Right lobe of liver (tissue), 6 donors: ENCODE measurements around the gene SPRR4. TPM values are rescaled to one million over a fixed set of nuclear protein-coding genes. Genes with fewer than 3 reads are reported as not detected.

Experiments used
- ATAC-seq, 4 donors: fragments of 200-7000 bp; cut with Tn5 transposase; one replicate each; pipeline ENCODE4 v1.9.1; 2020; ENCODE audit warnings: mild to moderate bottlenecking in 4 of 4, moderate library complexity in 4 of 4
- DNase-seq, 3 donors: peaks; one replicate each; pipeline ENCODE4 v3.0.0-alpha.2; 2020
- H3K27ac ChIP-seq, 3 donors: fragments of 200-600 bp; one replicate each; pipeline ENCODE4 v1.8.0; 2022
- H3K27me3 ChIP-seq, 2 donors: fragments of 200-600 bp; one replicate each; pipeline ENCODE4 v1.8.0; 2022
- H3K36me3 ChIP-seq, 4 donors: fragments of 200-600 bp; sonication (generic) in 1 of 4; one replicate each; pipeline versions ENCODE4 v1.5.1 to v1.8.0; 2017 to 2022; ENCODE audit warnings: control low read depth in 1 of 4
- H3K4me1 ChIP-seq, 4 donors: fragments of 200-600 bp; sonication (generic) in 1 of 4; one replicate each; pipeline versions ENCODE4 v1.5.1 to v1.8.0; 2017 to 2022; ENCODE audit warnings: control low read depth in 1 of 4
- H3K4me3 ChIP-seq, 3 donors: fragments of 200-600 bp; one replicate each; pipeline ENCODE4 v1.8.0; 2022
- H3K9me3 ChIP-seq, 4 donors: fragments of 200-600 bp; sonication (generic) in 1 of 4; one replicate each; pipeline versions ENCODE4 v1.5.1 to v1.8.0; 2017 to 2022; ENCODE audit warnings: control low read depth in 1 of 4
- CTCF ChIP-seq, 4 donors: fragments of 200-600 bp in 3 of 4; fragments of 450-650 bp in 1 of 4; IDR thresholded peaks; one replicate each; pipeline versions ENCODE4 v1.5.1 to v1.8.0; 2016 to 2022; ENCODE audit warnings: antibody characterized with exemption in 4 of 4, mild to moderate bottlenecking in 2 of 4
- POLR2A ChIP-seq: fragments of 450-650 bp; IDR thresholded peaks from one replicate; pipeline ENCODE4 v1.6.1; 2017; ENCODE audit warnings: antibody characterized with exemption, mild to moderate bottlenecking
- WGBS: methylation state at CpG from one replicate; pipeline ENCODE4 v1.1.6; 2018; ENCODE audit warnings: low coverage, low lambda C conversion rate; ENCODE audit not compliant: insufficient coverage; ENCODE audit errors: missing lambda C conversion rate; 5-methylcytosine and 5-hydroxymethylcytosine counted together
- intact Hi-C, 2 donors: fragments of 100-400 bp; cut with DNase I; formaldehyde crosslinking; loops; one replicate each; pipeline versions ENCODE4 v1.11.2 to v1.14.1; 2022
- total RNA-seq, 6 experiments: library from RNA; depleted of rRNA in 2 of 6; stranded (reverse); fragments of >200 nt in 2 of 6; fragmentation: NEBNext Ultra II Directional in 3 of 6; extraction: Animal tissue kit (Norgen Biotek cat#: 25700) in 3 of 6; gene quantifications; one replicate each; pipeline versions ENCODE4 v1.1.0 to v1.2.4, GENCODE V29; 2016 to 2023
- donor health status: DM: no; HTN: yes; CAD: no.
- donor health status: DM: no; HTN: no; CAD: no.
- donor health status: DM: no; HTN: no; CAD: no.
- donor health status: DM: no; HTN: yes; CAD: no.
- donor health status: DM: no; HTN: yes; CAD: no.

Gene SPRR4
- total RNA-seq, 6 experiments from 2014 or later = not detected

- intact Hi-C loops = no loop called here
- no peak for ATAC-seq
- no peaks in the 10 kb centered on the region for H3K4me1 ChIP-seq
- no peaks in the 10 kb centered on the region for H3K27me3 ChIP-seq
- no peaks in the 10 kb centered on the region for H3K36me3 ChIP-seq
- DNase-seq = no peak
- no peak overlapping the region for H3K4me3 ChIP-seq
- no peak overlapping the region for H3K27ac ChIP-seq
- TF ChIP-seq CTCF (IDR thresholded peaks at IDR 0.05) (no peak), POLR2A (no peak)
- H3K9me3 ChIP-seq = no peaks in the 10 kb centered on the region
These were observed 7.2 kb downstream of the SPRR4 start for GRCh38 chr1:152977614-152978013.

GRCh38 chr1:152980676-152981075, 10.2 kb downstream of the SPRR4 start:
- TF ChIP-seq CTCF (IDR thresholded peaks at IDR 0.05) = no peak
- TF ChIP-seq POLR2A = no peak
- no peak for ATAC-seq
- no peaks in the 10 kb centered on the region for H3K36me3 ChIP-seq
- no CpG with 5 or more reads among the region's 1 CpG for WGBS
- no peaks in the 10 kb centered on the region for H3K9me3 ChIP-seq
- intact Hi-C loops = no loop called here
- no peak for DNase-seq
- no peak overlapping the region for H3K4me3 ChIP-seq
- H3K27me3 ChIP-seq = no peaks in the 10 kb centered on the region
- H3K27ac ChIP-seq = no peak overlapping the region
- no peaks in the 10 kb centered on the region for H3K4me1 ChIP-seq

- H3K9me3 ChIP-seq = no peaks in the 10 kb centered on the region
- no peak overlapping the region for H3K27ac ChIP-seq
- H3K36me3 ChIP-seq = no peaks in the 10 kb centered on the region
- no peaks in the 10 kb centered on the region for H3K27me3 ChIP-seq
- WGBS = 13% methylated on average over 1 of the region's 6 CpGs
- ATAC-seq (no peak), DNase-seq (no peak)
- H3K4me3 ChIP-seq = no peak overlapping the region
- H3K4me1 ChIP-seq = no peaks in the 10 kb centered on the region
- TF ChIP-seq CTCF (IDR thresholded peaks at IDR 0.05) (no peak), POLR2A (no peak)
- intact Hi-C loops = no loop called here
These were observed 10.9 kb downstream of the SPRR4 start for GRCh38 chr1:152981146-152981871.

DNA sequence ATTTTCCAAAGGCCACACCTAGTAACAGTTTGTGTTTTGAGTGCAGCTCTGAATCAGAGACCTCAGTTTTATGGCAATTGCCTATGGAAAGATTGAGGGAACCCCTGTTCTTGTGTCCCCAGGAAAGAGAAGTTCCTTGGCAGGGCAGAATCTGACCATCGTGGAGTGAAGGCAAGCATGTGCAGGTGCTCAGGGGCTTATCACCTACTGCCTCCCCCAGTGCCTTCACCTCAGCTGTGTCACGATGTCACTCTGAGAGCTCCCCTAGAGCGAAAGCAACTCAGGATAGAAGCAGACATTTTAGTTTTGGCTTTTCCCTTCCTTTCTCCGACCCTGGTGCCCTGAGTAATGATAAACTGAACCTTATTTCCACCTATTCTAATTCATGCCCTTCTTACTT, 11.6 kb downstream of the SPRR4 start:
- no peaks in the 10 kb centered on the region for H3K27me3 ChIP-seq
- H3K4me1 ChIP-seq = no peaks in the 10 kb centered on the region
- ATAC-seq = no peak
- TF ChIP-seq POLR2A (no peak), CTCF (IDR thresholded peaks at IDR 0.05) (no peak)
- no peak for DNase-seq
- no peaks in the 10 kb centered on the region for H3K36me3 ChIP-seq
- 18% methylated on average over 2 of the region's 4 CpGs for WGBS
- H3K9me3 ChIP-seq = no peaks in the 10 kb centered on the region
- no peak overlapping the region for H3K27ac ChIP-seq
- intact Hi-C loops = no loop called here
- H3K4me3 ChIP-seq = no peak overlapping the region

DNA sequence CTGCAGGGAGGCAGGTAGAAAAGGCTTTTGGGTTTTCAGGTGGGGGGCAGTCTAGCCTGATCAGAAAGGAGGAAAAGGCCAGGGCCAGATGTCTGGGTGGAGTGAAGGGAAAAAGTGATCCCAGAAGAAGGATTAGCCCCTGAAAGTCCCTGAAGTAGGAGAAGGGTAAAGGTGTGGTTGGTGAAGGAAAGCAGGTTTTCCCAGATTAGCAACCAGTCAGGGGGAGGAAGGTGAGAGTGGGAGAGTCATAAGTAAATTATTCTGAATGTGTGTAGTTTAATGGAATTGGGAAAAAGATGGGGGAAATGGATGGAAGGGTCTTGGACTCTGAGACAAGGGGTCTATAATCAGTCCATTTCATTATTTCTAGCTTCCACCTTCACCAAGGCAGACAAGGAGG, 12.8 kb downstream of the SPRR4 start:
- H3K4me1 ChIP-seq = no peaks in the 10 kb centered on the region
- ATAC-seq (no peak), DNase-seq (no peak)
- H3K36me3 ChIP-seq = no peaks in the 10 kb centered on the region
- H3K9me3 ChIP-seq = no peaks in the 10 kb centered on the region
- H3K27me3 ChIP-seq = no peaks in the 10 kb centered on the region
- H3K27ac ChIP-seq = no peak overlapping the region
- no peak overlapping the region for H3K4me3 ChIP-seq
- TF ChIP-seq CTCF (IDR thresholded peaks at IDR 0.05) (no peak), POLR2A (no peak)
- intact Hi-C loops = no loop called here
